Psoas muscle (tissue), 8 donors: ENCODE measurements around the gene AGPAT3. TPM values are rescaled to one million over a fixed set of nuclear protein-coding genes. Genes with fewer than 3 reads are reported as not detected.

Experiments used
- ATAC-seq, 4 donors: fragments of 200-7000 bp; cut with Tn5 transposase; one replicate each; pipeline ENCODE4 v1.9.1; 2020; ENCODE audit warnings: moderate library complexity in 3 of 4, mild to moderate bottlenecking in 2 of 4
- DNase-seq, 2 donors: peaks; one replicate each; pipeline ENCODE4 v3.0.0-alpha.2; 2020
- H3K27ac ChIP-seq: fragments of 200-600 bp; one replicate; pipeline ENCODE4 v1.8.0; 2022
- H3K27me3 ChIP-seq, 3 donors: fragments of 200-600 bp in 1 of 3; one replicate each; pipeline versions ENCODE4 v1.6.1 to v1.8.0; 2013 to 2022; ENCODE audit warnings: low read length in 2 of 3, mild to moderate bottlenecking in 2 of 3, moderate library complexity in 1 of 3; ENCODE audit not compliant: insufficient read depth in 3 of 3
- H3K36me3 ChIP-seq, 2 donors: fragments of 200-600 bp in 1 of 2; one replicate each; pipeline versions ENCODE4 v1.6.1 to v1.8.0; 2013 to 2022; ENCODE audit warnings: low read depth in 1 of 2, mild to moderate bottlenecking in 1 of 2, moderate library complexity in 1 of 2; ENCODE audit not compliant: insufficient read depth in 1 of 2
- H3K4me1 ChIP-seq: fragments of 200-600 bp; one replicate; pipeline ENCODE4 v1.8.0; 2022
- H3K4me3 ChIP-seq: fragments of 200-600 bp; one replicate; pipeline ENCODE4 v1.8.0; 2022; ENCODE audit warnings: mild to moderate bottlenecking
- H3K9me3 ChIP-seq: fragments of 200-600 bp; one replicate; pipeline ENCODE4 v1.8.0; 2022
- WGBS, 3 donors: extraction: QIAGEN DNeasy Blood & Tissue Kit; methylation state at CpG; one replicate each; pipeline versions ENCODE4 v1.1.6 to v1.1.7; 2013; 5-methylcytosine and 5-hydroxymethylcytosine counted together
- intact Hi-C, 2 donors: fragments of 100-400 bp; cut with DNase I; formaldehyde crosslinking; loops; one replicate each; pipeline versions ENCODE4 v1.11.0 to v1.14.2; 2022
- polyA plus RNA-seq, 3 donors: library from polyadenylated mRNA; stranded (reverse); fragments of 200-250 nt; gene quantifications; one replicate each; pipeline ENCODE4 v1.2.3, GENCODE V29; 2013
- total RNA-seq, 4 donors: library from RNA; stranded (reverse); fragmentation: NEBNext Ultra II Directional in 2 of 4; extraction: Animal tissue kit (Norgen Biotek cat#: 25700) in 2 of 4; gene quantifications; one replicate each; pipeline versions ENCODE4 v1.2.1 to v1.2.4, GENCODE V29; 2021 to 2023
- TF ChIP-seq, protein P1 (sequence below): fragments of 200-600 bp; IDR thresholded peaks from one replicate; pipeline ENCODE4 v1.8.0; 2022; ENCODE audit warnings: antibody characterized with exemption
- donor health status: healthy with polysubstance abuse.
- donor health status: DM: no; HTN: no; CAD: no; lungs with moderate emphysema.
- donor health status: Bipolar disorder and iron deficiency.
- donor health status: healthy.
- donor health status: DM: yes; HTN: yes; CAD: no.
- donor health status: DM: no; HTN: no; CAD: no.
- donor health status: DM: no; HTN: no; CAD: no.
- donor health status: DM: yes; HTN: yes; CAD: no.

AGPAT3 gene
- total and polyA plus RNA-seq, 7 donors = 28.4 to 117 (median 50.7) TPM

DNA sequence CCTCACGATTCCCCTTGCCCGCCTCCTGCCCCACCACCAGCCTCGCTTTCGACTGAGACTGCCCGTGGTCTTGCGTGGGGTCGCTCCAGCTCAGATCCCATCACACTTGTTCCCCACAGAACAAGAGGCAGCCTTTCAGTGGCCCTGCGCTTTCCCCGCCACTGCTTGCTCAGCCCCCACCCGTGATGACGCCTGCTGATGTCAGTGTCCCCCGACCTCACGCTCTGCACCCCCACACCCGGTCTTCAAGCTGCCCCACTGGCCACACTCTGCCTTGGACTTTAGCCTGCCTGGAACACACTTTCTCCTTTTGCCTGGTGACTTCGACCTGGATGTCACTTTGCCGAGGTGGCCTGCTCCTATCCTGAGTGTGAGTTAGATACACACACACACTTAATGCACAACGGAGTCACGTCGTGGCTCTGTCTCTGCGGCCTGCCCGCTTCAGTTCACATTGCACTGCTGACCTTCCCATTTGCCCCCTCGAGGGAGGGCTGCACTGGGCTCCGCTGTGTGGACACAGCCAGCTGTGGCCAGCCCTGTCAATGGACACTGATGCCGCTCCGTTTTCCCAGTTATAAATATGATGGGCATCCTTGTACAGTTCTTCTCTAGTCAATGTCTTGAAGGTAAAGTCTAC, 13.0 kb downstream of the AGPAT3 start:
- H3K4me1 ChIP-seq = peaks cover 37% of the 10 kb centered on the region
- intact Hi-C loops = no loop called here
- DNase-seq = no peak
- TF ChIP-seq, protein P1, sequence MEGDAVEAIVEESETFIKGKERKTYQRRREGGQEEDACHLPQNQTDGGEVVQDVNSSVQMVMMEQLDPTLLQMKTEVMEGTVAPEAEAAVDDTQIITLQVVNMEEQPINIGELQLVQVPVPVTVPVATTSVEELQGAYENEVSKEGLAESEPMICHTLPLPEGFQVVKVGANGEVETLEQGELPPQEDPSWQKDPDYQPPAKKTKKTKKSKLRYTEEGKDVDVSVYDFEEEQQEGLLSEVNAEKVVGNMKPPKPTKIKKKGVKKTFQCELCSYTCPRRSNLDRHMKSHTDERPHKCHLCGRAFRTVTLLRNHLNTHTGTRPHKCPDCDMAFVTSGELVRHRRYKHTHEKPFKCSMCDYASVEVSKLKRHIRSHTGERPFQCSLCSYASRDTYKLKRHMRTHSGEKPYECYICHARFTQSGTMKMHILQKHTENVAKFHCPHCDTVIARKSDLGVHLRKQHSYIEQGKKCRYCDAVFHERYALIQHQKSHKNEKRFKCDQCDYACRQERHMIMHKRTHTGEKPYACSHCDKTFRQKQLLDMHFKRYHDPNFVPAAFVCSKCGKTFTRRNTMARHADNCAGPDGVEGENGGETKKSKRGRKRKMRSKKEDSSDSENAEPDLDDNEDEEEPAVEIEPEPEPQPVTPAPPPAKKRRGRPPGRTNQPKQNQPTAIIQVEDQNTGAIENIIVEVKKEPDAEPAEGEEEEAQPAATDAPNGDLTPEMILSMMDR = no peak
- 92 to 95% (median 93%) methylated on average over 24 to 25 of the region's 25 CpGs for WGBS, 3 donors
- H3K4me3 ChIP-seq = no peak overlapping the region
- H3K9me3 ChIP-seq = no peaks in the 10 kb centered on the region
- no peaks in the 10 kb centered on the region for H3K27me3 ChIP-seq
- peaks cover 0 to 5% of the 10 kb centered on the region in 2 donors for H3K36me3 ChIP-seq
- no peak for ATAC-seq
- H3K27ac ChIP-seq = no peak overlapping the region

DNA sequence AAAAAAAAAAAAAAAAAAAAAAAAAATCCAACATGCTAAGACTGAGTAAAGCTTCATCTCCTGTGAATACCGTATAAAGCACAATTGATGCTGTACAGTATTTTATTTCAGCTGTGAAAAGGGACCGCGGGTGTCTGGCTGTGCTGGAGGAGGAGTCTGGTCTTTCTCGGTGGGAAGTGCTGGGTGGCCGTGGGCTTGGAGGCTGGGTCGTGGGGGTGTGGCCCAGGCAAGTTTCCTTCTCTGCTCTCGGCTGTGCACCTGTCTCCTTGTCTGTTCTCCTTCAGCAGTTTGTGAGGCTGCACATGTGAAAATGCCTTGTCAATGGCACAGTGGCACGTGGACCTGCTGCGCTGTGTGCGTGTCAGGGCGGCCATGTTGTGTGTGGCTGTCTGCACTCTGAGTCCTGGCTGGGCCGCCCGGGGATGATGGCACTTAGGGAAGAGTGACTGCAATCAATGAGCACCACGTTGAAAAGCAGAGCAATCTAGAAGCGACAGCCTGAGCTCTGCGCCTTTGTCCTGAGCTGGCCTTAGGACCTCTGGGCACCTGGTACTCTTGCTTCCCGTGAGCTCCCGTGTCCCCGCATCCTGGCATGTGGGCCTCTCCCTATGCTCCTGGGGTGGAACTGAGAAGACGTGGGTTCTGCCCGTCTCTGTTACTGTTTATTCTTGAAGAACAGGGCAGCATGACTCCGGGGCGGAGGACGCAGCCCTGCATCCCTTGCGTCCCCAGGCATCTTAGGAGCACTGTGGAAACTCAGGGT, 14.5 kb downstream of the AGPAT3 start:
- intact Hi-C loops = no loop called here
- peak overlapping the region; percentile 80 for H3K27ac ChIP-seq
- WGBS, 3 donors = 59 to 77% (median 68%) methylated on average over 25 of the region's 25 CpGs
- H3K4me1 ChIP-seq = peaks cover 36% of the 10 kb centered on the region
- no peak for DNase-seq
- H3K27me3 ChIP-seq = no peaks in the 10 kb centered on the region
- no peaks in the 10 kb centered on the region for H3K9me3 ChIP-seq
- TF ChIP-seq, protein P1 = no peak
- peak in 3 of 4 donors; percentile 5 to 10 (median 6) for ATAC-seq
- H3K4me3 ChIP-seq = no peak overlapping the region
- peaks cover 0 to 5% of the 10 kb centered on the region in 2 donors for H3K36me3 ChIP-seq

DNA sequence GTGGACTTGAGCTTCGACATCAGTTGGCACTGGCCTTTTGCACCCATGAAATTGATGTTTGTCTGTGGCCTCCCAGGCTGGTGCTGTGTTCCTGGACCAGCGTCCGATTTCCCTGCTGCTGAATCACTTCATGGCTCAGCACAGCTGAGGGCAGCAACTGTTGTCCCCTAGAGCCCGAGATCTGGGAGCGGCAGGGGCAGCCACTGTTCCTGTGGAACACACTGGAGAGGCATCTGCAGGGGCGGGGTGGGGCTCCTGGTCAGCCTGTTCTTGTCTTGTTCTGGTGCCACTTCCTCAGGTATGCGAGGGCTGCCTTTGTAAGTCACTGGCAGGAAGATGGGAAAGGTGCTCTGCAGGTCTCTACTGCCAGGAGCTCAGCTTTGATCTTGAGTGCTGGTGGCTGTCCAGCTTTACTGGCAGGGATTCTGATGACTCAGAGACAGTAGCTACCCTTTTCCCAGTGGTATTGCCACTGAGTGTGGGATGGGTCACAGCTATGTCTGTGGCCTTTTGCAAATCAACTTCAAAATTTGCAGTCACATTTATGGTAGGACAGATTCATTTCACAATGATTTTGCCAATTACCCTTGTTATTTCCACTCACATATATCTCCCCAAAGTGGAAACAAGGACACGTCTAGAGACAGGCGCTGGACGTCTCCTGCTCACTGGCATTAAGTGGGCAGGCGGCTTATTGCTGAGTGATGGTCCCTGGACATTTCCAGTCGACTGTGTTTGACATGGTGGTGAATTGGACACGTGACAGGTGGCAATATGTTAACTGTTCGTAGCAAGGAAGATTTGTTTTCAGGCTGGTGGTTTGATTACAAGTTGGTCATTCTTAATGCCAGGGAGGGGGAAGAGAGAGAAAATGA, 15.3 kb downstream of the AGPAT3 start:
- Histone ChIP-seq H3K4me1 (peaks cover 31% of the 10 kb centered on the region), H3K4me3 (no peak overlapping the region), H3K27me3 (no peaks in the 10 kb centered on the region), H3K36me3 (peaks cover 0 to 5% of the 10 kb centered on the region in 2 donors), H3K9me3 (no peaks in the 10 kb centered on the region), H3K27ac (peak overlapping the region; percentile 80)
- ATAC-seq (peak; percentile 86 to 90 (median 90)), DNase-seq (peak; percentile 58 to 84)
- TF ChIP-seq, protein P1 = no peak
- 33 to 41% (median 40%) methylated on average over 14 of the region's 14 CpGs for WGBS, 3 donors
- intact Hi-C loops = no loop called here

DNA sequence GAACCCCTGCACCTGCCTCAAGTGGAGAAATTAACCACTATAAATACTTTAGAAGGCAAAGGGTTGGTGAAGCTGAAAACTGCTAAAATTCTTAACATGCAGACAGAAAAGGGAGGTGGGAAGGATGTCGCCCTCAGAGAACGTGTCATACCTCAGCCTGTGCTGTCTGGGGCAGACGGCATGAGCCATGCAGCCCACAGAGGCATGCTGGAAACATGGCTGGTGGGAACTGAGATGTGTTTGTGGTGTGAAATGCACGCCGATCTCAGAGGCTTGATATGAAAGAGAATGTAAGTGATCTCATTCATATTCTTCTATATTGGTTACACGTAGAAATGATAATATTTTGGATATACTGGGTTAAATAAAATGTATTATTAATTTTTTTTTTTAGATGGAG, 16.3 kb downstream of the AGPAT3 start:
- TF ChIP-seq, protein P1 = no peak
- Histone ChIP-seq H3K4me1 (peaks cover 31% of the 10 kb centered on the region), H3K4me3 (no peak overlapping the region), H3K27ac (no peak overlapping the region), H3K36me3 (peaks cover 0 to 5% of the 10 kb centered on the region in 2 donors), H3K9me3 (no peaks in the 10 kb centered on the region), H3K27me3 (no peaks in the 10 kb centered on the region)
- intact Hi-C loops = no loop called here
- ATAC-seq = no peak
- WGBS, 3 donors = 83 to 92% (median 90%) methylated on average over 6 of the region's 6 CpGs
- no peak for DNase-seq
